NOMO-1 treated with dmso at 0.1 percent for 144 hours (cell line): ENCODE results near the gene KCP.

Experiments used
- DNase-seq: peaks from one replicate; lab custom pipeline; 2025; ENCODE audit not compliant: unreplicated experiment; lab: John Stamatoyannopoulos, UW

The KCP gene

GRCh38 chr7:128908750-128909624 lies 1.5 kb downstream of the KCP start:
- DNase-seq = no peak

GRCh38 chr7:128906766-128907559 lies 3.5 kb downstream of the KCP start:
- no peak for DNase-seq

GRCh38 chr7:128906001-128906765 lies 4.3 kb downstream of the KCP start:
- no peak for DNase-seq

GRCh38 chr7:128904381-128905197 lies 5.9 kb downstream of the KCP start:
- no peak for DNase-seq

GRCh38 chr7:128903621-128904361 lies 6.7 kb downstream of the KCP start:
- no peak for DNase-seq

- no peak for DNase-seq
Measured at GRCh38 chr7:128902761-128903585, 7.5 kb downstream of the KCP start.

GRCh38 chr7:128900237-128900636 lies 10.3 kb downstream of the KCP start:
- no peak for DNase-seq

- no peak for DNase-seq
Measured at GRCh38 chr7:128899392-128899791, 11.1 kb downstream of the KCP start.

- no peak for DNase-seq
Measured at GRCh38 chr7:128895320-128895719, 15.2 kb downstream of the KCP start.

GRCh38 chr7:128894101-128894440 lies 16.4 kb downstream of the KCP start:
- no peak for DNase-seq

GRCh38 chr7:128893251-128894100 lies 17.0 kb downstream of the KCP start:
- no peak for DNase-seq

GRCh38 chr7:128892521-128893250 lies 17.8 kb downstream of the KCP start:
- no peak for DNase-seq

- DNase-seq = no peak
Measured at GRCh38 chr7:128891942-128892269, 18.6 kb downstream of the KCP start.

- DNase-seq = no peak
Measured at GRCh38 chr7:128891110-128891941, 19.2 kb downstream of the KCP start.

- DNase-seq = no peak
Measured at GRCh38 chr7:128890306-128891109, 20.0 kb downstream of the KCP start.

GRCh38 chr7:128889121-128889520 lies 21.4 kb downstream of the KCP start:
- DNase-seq = no peak
